Common myeloid progenitor, CD34-positive (primary cell): ENCODE results near the gene ZNF791.
"Not testable (repeated sequence)": the region's sequence is repeated elsewhere in the genome, so short reads cannot be mapped to it uniquely, and the experiment has no call there.

Experiments used
- CTCF ChIA-PET: fragments of 350-600 bp; sonication (Branson Sonifier 250); formaldehyde crosslinking; loops from one replicate; lab custom pipeline; 2021; ENCODE audit warnings: antibody characterized with exemption; lab: Charles Lee
- POLR2A ChIA-PET: fragments of 350-600 bp; sonication (Branson Sonifier 250); formaldehyde crosslinking; loops from one replicate; lab custom pipeline; 2021; ENCODE audit warnings: antibody characterized with exemption; lab: Charles Lee
- DNase-seq, 3 donors: peaks; one replicate each; pipeline versions ENCODE4 v3.0.0 to v3.0.0-alpha.2; 2013
- H3K27ac ChIP-seq, 2 experiments: 1 replicate in 1 of 2; 2 replicates in 1 of 2; pipeline ENCODE4 v1.7.0; 2013; ENCODE audit warnings: inconsistent platforms in 2 of 2, low read length in 2 of 2, mild to moderate bottlenecking in 2 of 2, low read depth in 1 of 2, moderate library complexity in 1 of 2; ENCODE audit not compliant: severe bottlenecking in 2 of 2, insufficient read depth in 1 of 2, poor library complexity in 1 of 2
- H3K27me3 ChIP-seq, 5 experiments: replicated peaks in 2 of 5; 1 replicate in 3 of 5; 2 replicates in 2 of 5; pipeline versions ENCODE4 v1.6.1 to v1.7.0; 2013; ENCODE audit warnings: low read length in 4 of 5, mild to moderate bottlenecking in 2 of 5, moderate library complexity in 2 of 5, inconsistent platforms in 1 of 5; ENCODE audit not compliant: insufficient read depth in 5 of 5, control insufficient read depth in 4 of 5
- H3K36me3 ChIP-seq, 4 experiments: 1 replicate in 2 of 4; 2 replicates in 2 of 4; pipeline versions ENCODE4 v1.6.1 to v1.7.0; 2013; ENCODE audit warnings: low read length in 3 of 4, control low read depth in 1 of 4, mild to moderate bottlenecking in 1 of 4; ENCODE audit not compliant: control insufficient read depth in 4 of 4, insufficient read depth in 4 of 4
- H3K4me1 ChIP-seq, 4 experiments: 1 replicate in 3 of 4; 2 replicates in 1 of 4; pipeline versions ENCODE4 v1.6.1 to v1.7.1; 2013; ENCODE audit warnings: low read length in 3 of 4, mild to moderate bottlenecking in 3 of 4, control low read depth in 1 of 4, inconsistent platforms in 1 of 4, moderate library complexity in 1 of 4; ENCODE audit not compliant: control insufficient read depth in 4 of 4, insufficient read depth in 4 of 4; ENCODE audit errors: control extremely low read depth in 1 of 4
- H3K4me3 ChIP-seq, 7 experiments: 1 replicate in 4 of 7; 2 replicates in 3 of 7; pipeline versions ENCODE4 v1.5.1 to v1.7.0; 2013; ENCODE audit warnings: mild to moderate bottlenecking in 7 of 7, low read length in 6 of 7, moderate library complexity in 6 of 7, inconsistent platforms in 2 of 7, low read depth in 2 of 7, control low read depth in 1 of 7; ENCODE audit not compliant: insufficient read depth in 4 of 7, control insufficient read depth in 1 of 7; ENCODE audit errors: extremely low read depth in 1 of 7
- H3K9me3 ChIP-seq, 5 experiments: 1 replicate in 4 of 5; 2 replicates in 1 of 5; pipeline versions ENCODE4 v1.6.1 to v1.7.1; 2013; ENCODE audit warnings: low read length in 4 of 5, mild to moderate bottlenecking in 2 of 5, inconsistent platforms in 1 of 5, low read depth in 1 of 5, moderate library complexity in 1 of 5; ENCODE audit not compliant: control insufficient read depth in 4 of 5, insufficient read depth in 2 of 5; ENCODE audit errors: control extremely low read depth in 1 of 5
- WGBS: methylation state at CpG from one replicate; pipeline ENCODE4 v1.1.5; 2013; ENCODE audit not compliant: insufficient coverage; 5-methylcytosine and 5-hydroxymethylcytosine counted together

ZNF791 gene

DNA sequence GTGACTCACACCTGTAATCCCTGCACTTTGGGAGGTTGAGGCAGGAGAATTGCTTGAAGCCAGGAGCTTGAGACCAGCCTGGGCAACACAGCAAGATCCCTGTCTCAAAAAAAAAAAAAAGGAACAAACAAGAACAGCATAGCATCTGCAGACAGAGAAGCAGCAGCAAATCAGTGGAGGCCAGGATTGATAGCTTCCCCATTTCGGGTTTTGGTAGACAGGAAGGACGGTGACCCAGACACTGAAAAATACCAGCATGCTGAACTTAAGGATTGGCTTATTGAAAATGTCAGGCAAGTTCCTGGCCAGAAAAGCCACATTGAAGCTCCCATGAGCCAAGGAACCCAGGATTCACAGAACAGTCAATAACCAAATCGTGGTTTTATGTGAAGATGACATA lies 3.1 kb upstream of the ZNF791 start:
- Histone ChIP-seq H3K27me3 (no peaks in the 10 kb centered on the region), H3K4me3 (no peak overlapping the region), H3K9me3 (no peaks in the 10 kb centered on the region), H3K27ac (no peak overlapping the region), H3K4me1 (peaks cover 6 to 41% (median 26%) of the 10 kb centered on the region in 4 experiments), H3K36me3 (peaks cover 5 to 21% (median 12%) of the 10 kb centered on the region in 4 experiments)
- POLR2A ChIA-PET: no interaction called here
- CTCF ChIA-PET: interaction anchor here (0.6 kb wide), 1 partner anchor 50 kb away, joined by 4 read pairs; no protein-coding TSS in a partner anchor
- peak in 2 of 3 donors; percentile 60 for DNase-seq
- 8% methylated on average over 2 of the region's 3 CpGs for WGBS

DNA sequence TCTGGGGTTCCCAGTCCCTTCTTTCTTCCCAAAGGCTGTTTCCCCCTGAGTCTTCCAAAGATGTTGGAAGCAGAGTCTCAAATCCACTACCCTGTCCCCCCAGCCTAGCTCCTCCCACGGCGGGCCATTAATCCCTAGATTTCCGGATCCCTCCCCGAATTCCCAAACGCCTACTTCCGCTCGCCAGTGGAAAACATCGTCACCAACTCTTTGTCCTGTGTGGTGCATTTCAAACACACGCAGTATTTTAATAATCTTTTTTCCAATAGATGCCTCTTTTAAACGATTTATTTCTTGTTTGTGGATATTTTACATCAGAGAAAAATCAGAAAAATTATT lies 610 bp downstream of the ZNF791 start:
- Histone ChIP-seq H3K4me1 (peaks cover 6 to 44% (median 34%) of the 10 kb centered on the region in 4 experiments), H3K9me3 (no peaks in the 10 kb centered on the region), H3K27ac (peak overlapping the region; percentile 88 to 92), H3K36me3 (peaks cover 6 to 24% (median 8%) of the 10 kb centered on the region in 4 experiments), H3K4me3 (peak overlapping the region; percentile 91 to 99 (median 97)), H3K27me3 (no peaks in the 10 kb centered on the region)
- POLR2A ChIA-PET: no interaction called here
- CTCF ChIA-PET: interaction anchor here (1.0 kb wide), 1 partner anchor 38 kb away, joined by 3 read pairs; no protein-coding TSS in a partner anchor
- no peak for DNase-seq
- 2% methylated on average over 5 of the region's 10 CpGs for WGBS

DNA sequence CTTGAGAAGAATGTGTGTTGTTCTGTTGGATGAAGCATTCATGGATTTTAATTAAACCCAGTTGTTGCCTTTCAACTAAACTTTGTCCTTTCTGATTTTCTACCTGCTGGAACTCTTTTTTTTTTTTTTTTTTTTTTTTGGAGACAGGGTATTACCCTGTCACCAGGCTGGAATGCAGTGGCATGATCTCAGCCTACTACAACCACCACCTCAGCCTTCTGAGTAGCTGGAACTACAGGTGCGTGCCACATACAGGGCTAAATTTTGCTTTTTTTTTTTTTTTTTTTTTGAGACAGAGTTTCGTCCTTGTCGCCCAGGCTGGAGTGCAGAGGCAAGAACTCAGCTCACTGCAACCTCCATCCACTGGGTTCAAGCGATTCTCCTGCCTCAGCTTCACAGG lies 6.9 kb downstream of the ZNF791 start:
- no peaks in the 10 kb centered on the region for H3K9me3 ChIP-seq
- no peak for DNase-seq
- CTCF ChIA-PET: interaction anchor here (0.9 kb wide), 1 partner anchor 46 kb away, joined by 3 read pairs; no protein-coding TSS in a partner anchor
- no peak overlapping the region for H3K4me3 ChIP-seq
- POLR2A ChIA-PET: no interaction called here
- H3K27ac ChIP-seq: no peak overlapping the region
- no peaks in the 10 kb centered on the region for H3K27me3 ChIP-seq
- peaks cover 0 to 16% (median 14%) of the 10 kb centered on the region in 4 experiments for H3K4me1 ChIP-seq
- no CpG with 5 or more reads among the region's 4 CpGs for WGBS
- H3K36me3 ChIP-seq: peaks cover 0 to 15% (median 2%) of the 10 kb centered on the region in 4 experiments

DNA sequence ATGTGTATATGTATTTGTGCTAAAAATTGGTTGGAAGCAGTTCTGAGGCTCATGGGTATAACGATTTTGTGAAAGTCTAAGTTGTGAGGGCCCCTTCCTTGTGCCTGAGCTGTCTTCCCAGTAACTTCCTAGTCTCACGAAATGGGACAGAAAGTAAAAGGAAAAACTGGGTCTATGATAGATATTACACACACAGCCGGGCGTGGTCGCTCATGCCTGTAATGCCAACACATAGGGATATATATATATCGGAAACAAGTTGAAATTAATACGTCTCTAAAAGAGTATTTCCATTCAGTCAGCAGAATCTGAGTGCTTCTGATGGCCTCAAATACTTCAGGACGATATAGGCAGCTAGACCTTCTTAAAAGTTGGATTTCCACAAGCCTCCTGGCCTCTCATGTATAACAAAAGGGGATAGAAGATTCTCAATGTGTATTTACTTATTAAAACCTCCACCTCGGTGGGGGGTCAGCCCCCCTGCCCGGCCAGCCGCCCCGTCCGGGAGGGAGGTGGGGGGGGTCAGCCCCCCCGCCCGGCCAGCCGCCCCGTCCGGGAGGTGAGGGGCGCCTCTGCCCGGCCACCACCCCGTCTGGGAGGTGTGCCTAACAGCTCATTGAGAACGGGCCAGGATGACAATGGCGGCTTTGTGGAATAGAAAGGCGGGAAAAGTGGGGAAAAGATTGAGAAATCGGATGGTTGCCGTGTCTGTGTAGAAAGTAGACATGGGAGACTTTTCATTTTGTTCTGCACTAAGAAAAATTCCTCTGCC lies 10.7 kb downstream of the ZNF791 start:
- POLR2A ChIA-PET, H3K4me1 ChIP-seq, H3K4me3 ChIP-seq, DNase-seq, H3K27me3 ChIP-seq, CTCF ChIA-PET, H3K27ac ChIP-seq, H3K9me3 ChIP-seq: not testable (repeated sequence)
- WGBS: 95% methylated on average over 3 of the region's 26 CpGs
- peaks cover 8 to 26% (median 16%) of the 10 kb centered on the region in 4 experiments for H3K36me3 ChIP-seq

DNA sequence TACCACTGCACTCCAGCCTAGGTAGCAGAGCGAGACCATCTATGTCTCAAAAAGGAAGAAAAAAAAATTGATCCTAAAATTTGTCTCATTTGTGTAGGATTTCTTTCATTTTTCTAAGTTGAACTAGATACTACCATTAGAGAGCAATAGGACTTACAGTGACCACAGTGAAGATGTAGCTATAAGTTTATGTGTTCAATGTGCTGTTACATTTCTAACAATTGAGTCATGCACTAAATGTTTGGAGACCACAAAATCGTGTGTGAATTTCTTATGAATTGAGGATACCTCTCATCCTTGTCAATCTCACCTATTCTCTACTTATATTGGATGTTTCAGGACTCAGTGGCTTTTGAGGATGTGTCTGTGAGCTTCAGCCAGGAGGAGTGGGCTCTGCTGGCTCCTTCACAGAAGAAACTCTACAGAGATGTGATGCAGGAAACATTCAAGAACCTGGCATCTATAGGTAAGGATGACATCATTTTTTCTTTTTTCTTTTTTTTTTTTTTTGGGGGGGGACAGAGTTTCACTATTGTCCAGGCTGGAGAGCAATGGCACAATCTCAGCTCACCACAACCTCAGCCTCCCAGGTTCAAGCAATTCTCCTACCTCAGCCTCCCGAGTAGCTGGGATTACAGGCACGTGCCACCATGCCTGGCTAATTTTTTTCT lies 12.8 kb downstream of the ZNF791 start:
- WGBS: 100% methylated on average over 2 of the region's 4 CpGs
- POLR2A ChIA-PET: no interaction called here
- Histone ChIP-seq H3K27ac (no peak overlapping the region), H3K36me3 (peaks cover 21 to 43% (median 34%) of the 10 kb centered on the region in 4 experiments), H3K9me3 (peaks cover 4 to 19% (median 16%) of the 10 kb centered on the region in 5 experiments), H3K27me3 (no peaks in the 10 kb centered on the region), H3K4me3 (no peak overlapping the region), H3K4me1 (no peaks in the 10 kb centered on the region)
- no peak for DNase-seq
- CTCF ChIA-PET: interaction anchor here (1.2 kb wide), 1 partner anchor 60 kb away, joined by 3 read pairs; no protein-coding TSS in a partner anchor

DNA sequence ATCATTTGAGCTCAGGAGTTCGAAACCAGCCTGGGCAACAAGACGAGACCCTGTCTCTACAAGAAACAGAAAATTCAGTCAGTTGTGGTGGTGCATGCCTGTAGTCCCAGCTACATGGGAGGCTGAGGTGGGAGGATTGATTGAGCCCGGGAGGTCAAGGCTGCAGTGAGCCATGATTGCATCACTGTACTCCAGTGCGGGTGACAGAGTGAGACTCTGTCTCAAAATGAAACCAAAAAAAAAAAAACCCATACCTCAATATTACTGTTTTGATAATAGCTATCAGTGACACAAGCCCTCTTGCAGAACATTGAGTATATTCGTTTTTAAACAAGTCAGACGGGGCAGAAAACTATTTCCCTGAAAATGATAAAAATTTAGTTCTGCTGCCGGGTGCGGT lies 16.2 kb downstream of the ZNF791 start:
- DNase-seq: no peak
- Histone ChIP-seq H3K4me1 (no peaks in the 10 kb centered on the region), H3K36me3 (peaks cover 30 to 63% (median 42%) of the 10 kb centered on the region in 4 experiments), H3K27ac (no peak overlapping the region), H3K27me3 (no peaks in the 10 kb centered on the region), H3K4me3 (no peak overlapping the region), H3K9me3 (peaks cover 6 to 37% (median 20%) of the 10 kb centered on the region in 5 experiments)
- ChIA-PET POLR2A (no interaction called here), CTCF (interaction anchor here (1.0 to 1.5 kb wide), 3 partner anchors 9 to 49 kb away, joined by 3 to 7 read pairs (median 3); no protein-coding TSS in a partner anchor)
- 82% methylated on average over 6 of the region's 8 CpGs for WGBS
